Astrocyte of the spinal cord (primary cell): ENCODE measurements around the gene EBF4.

Source experiments
- DNase-seq: peaks from one replicate; pipeline ENCODE4 v3.0.0; 2011; ENCODE audit warnings: low read depth, low spot score
- H3K4me3 ChIP-seq: 2 replicates; pipeline ENCODE4 v1.5.1; 2011; ENCODE audit warnings: low read depth, mild to moderate bottlenecking, low read length, moderate library complexity
- in situ Hi-C: cut with HindIII; loops from 2 replicates; pipeline ENCODE4 v1.10.0; 2017; ENCODE audit warnings: low sequenced_read_pairs
- TF ChIP-seq, protein P1 (sequence below): IDR thresholded peaks from 2 replicates; pipeline ENCODE4 v1.5.1; 2012; ENCODE audit warnings: low read depth, mild to moderate bottlenecking, low read length, inconsistent platforms

EBF4 gene

DNA sequence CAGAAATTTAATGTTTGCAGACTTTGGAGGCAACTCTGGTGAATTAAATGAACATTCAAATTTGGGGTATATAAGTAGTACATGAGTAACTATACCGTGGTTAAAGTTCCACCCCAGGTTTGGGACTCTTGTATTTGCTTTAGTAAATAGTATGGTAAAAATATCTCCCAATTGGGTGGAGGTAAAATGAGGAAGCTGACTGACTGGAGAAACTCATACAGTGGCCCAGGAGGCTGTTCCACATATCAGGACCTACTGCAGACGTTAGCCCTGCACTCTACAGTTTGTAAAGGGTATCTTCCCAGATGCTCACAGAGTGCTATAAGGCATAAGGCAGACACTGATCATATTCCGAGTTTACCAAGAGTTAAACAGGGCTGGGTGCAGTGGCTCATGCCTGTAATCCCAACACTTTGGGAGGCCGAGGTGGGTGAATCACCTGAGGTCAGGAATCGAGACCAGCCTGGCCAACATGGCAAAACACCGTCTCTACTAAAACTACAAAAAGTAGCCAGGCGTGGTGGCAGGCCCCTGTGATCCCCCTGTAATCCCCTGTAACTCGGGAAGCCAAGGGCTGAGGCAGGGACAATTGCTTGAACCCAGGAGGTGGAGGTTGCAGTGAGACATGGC is 54.2 kb downstream of the EBF4 start:
- in situ Hi-C loops = no loop called here
- DNase-seq = no peak
- TF ChIP-seq, protein P1, sequence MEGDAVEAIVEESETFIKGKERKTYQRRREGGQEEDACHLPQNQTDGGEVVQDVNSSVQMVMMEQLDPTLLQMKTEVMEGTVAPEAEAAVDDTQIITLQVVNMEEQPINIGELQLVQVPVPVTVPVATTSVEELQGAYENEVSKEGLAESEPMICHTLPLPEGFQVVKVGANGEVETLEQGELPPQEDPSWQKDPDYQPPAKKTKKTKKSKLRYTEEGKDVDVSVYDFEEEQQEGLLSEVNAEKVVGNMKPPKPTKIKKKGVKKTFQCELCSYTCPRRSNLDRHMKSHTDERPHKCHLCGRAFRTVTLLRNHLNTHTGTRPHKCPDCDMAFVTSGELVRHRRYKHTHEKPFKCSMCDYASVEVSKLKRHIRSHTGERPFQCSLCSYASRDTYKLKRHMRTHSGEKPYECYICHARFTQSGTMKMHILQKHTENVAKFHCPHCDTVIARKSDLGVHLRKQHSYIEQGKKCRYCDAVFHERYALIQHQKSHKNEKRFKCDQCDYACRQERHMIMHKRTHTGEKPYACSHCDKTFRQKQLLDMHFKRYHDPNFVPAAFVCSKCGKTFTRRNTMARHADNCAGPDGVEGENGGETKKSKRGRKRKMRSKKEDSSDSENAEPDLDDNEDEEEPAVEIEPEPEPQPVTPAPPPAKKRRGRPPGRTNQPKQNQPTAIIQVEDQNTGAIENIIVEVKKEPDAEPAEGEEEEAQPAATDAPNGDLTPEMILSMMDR = no peak
- no peak overlapping the region for H3K4me3 ChIP-seq

DNA sequence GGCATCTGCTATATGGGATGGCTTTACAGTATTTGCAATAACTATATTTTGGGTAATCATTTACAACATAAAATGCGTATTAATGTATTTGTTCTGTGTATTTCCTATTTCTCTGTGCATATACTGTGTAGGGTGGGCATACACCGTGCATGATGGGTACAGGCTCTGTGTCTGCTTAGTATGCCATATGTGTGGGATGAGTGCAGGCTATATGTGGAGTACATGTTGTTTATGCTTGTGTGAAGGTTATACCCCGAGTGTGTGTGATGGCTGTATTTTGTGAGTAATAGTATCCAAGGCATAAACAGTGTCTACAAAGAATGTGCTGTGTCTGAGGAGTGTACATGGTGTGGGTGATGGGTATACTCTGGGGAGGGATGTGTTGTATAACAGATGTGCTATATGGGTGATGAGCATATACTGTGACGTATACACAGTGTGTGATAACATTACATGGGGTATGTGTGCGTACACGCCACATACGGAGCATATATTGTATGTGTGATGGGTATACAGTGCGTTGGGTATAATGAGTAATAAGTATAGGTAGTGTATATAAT is 55.2 kb downstream of the EBF4 start:
- TF ChIP-seq, protein P1 = no peak
- no peak overlapping the region for H3K4me3 ChIP-seq
- in situ Hi-C loops = no loop called here
- DNase-seq = no peak

DNA sequence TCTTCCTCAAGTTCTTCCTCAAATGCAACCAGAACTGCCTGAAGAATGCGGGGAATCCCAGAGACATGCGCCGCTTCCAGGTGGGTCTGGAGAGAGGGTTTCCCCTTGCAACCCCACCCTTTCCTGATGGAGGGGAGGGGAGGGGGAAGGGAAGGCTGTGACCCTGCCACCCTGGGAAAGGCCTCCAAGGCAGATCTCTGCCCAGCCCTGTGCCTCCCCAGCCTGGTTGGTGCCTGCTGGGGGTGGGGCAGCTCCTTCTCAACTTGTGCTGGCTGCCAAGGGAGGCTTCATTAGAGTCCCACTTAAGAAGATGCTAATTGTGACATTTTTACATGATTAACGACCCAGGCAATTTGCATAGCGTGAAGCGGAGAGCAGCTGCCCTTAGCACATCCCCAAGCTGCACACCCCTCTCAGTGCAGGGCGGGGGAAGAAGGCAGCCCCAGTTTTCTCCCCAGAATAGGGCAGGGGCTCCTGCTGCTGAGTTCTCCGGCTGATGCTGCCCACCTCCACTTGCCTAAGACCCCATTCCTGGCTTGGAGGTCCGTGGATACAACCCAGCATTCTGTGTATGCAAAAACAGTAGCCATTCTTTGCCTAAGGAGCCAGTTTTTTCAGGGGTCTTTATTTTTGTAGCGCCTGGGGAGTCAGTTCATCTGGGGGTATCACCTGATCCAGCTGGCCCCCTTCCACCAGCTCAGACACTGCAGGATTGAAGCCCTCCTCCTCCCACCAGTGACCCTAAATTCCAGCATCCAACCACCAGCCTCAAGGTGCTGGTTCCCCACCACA is 56.2 kb downstream of the EBF4 start:
- in situ Hi-C loops = no loop called here
- no peak for DNase-seq
- TF ChIP-seq, protein P1 = no peak
- H3K4me3 ChIP-seq = no peak overlapping the region

DNA sequence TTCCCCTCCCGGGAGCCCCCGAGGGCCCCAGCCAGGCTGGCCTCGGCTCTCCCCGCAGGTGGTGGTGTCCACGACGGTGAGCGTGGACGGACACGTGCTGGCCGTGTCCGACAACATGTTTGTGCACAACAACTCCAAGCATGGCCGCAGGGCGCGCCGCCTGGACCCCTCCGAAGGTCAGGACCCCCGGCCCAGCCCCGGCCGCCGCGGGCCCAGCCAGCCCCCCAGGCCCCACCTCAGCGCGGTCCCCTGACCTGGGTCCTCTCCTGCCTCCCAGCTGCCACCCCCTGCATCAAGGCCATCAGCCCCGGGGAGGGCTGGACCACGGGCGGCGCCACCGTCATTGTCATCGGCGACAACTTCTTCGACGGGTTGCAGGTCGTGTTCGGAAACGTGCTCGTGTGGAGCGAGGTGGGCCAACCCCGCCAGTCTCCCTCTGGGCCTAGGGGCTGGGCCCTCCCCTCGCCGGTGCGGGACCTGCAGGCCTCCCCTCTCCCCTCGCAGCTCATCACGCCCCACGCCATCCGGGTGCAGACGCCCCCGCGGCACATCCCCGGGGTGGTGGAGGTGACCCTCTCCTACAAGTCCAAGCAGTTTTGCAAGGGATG is 56.9 kb downstream of the EBF4 start:
- H3K4me3 ChIP-seq = no peak overlapping the region
- in situ Hi-C loops = no loop called here
- no peak for DNase-seq
- TF ChIP-seq, protein P1 = no peak

DNA sequence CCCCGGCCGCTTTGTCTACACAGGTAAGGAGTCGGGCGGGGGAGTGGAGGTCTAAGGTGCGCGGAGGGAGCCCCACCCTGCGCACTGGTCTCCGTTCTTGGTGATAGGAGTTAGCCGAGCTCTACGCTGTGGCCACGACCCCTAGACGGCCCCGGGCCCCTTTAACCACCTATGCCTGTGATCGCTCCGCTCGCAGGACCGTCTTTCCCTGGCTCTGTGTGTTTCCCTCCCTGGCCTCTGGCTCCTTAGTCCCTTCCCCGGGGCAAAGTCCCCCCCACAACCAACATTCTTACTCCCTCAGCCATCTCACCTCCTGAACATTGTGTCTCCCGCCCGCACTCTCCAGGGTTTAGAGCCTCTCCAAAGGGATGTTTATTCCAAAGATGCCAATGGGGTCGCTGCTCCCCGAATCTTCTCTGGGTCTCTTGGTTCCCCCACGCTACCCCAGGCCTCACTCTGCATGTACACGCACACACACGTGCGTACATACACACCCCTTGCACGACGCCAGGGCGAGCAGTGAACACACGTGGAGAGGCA is 57.4 kb downstream of the EBF4 start:
- in situ Hi-C loops = no loop called here
- no peak overlapping the region for H3K4me3 ChIP-seq
- TF ChIP-seq, protein P1 = no peak
- DNase-seq = no peak

DNA sequence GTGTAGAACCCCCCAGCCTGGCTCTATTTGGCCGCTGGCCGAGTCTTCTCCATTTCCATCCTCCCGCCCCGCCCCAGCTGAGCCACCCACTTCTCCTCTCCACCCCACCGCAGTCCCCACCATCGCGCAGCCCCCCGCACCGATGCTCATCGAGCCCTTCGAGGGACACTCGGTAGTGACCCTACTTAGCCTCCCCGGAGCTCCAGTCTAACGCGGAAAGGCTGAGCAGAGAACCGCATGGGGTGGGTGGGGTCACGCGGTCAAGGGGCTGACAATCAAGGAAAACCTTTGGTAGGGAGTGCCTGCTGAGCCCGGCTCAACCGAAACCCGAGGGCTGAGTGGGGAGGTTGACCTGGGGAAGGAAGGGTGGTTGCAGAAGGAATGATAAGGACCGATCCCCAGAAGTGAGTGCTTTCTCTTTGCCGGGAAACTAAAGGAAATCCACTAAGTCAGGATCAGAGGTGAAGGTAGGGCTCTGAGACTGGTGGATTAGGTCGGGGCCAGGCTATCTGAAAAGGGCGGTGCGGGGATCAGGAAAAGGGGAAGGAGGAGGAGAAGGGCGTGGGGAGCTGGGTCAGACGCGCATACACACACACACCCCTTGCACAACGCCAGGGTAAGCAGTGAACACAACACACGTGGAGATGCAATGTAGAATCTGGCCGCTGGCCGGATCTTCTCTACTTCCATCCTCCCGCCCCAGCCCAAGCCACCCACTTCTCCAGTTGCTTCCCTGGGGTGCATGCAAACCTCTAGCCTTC is 58.1 kb downstream of the EBF4 start:
- no peak overlapping the region for H3K4me3 ChIP-seq
- no peak for DNase-seq
- in situ Hi-C loops = no loop called here
- TF ChIP-seq, protein P1 = no peak
